DMS79 (cell line): ENCODE results near the gene SLC2A9.

Experiments used
- DNase-seq: peaks from one replicate; lab custom pipeline; 2025; lab: John Stamatoyannopoulos, UW

Gene SLC2A9

DNA sequence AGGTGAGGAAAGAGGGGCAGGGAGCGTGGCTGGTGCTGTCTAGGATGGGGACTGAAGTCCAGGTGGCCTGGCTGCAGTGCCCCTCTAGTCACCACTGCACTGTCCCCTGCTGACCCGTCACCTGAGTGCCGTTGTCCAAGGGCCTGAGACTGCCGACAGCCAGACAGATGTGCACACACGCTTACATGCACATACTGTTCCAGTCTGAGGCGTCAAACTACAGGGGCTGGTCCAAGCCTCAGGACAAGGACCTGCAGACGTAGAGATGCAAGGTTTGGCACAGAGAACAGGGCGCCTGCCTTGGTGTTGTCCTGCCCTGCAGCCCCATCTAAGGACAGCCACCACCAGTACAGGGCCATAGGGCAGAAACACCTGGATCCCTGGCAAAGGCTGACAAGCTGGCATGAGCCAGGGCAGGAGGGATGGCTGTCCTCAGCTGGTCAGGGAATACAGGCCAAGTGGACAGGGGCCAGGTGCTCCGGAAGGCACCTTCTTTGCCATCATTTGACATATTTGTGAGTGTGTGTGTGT, 1.7 kb downstream of the SLC2A9 start:
- no peak for DNase-seq

DNA sequence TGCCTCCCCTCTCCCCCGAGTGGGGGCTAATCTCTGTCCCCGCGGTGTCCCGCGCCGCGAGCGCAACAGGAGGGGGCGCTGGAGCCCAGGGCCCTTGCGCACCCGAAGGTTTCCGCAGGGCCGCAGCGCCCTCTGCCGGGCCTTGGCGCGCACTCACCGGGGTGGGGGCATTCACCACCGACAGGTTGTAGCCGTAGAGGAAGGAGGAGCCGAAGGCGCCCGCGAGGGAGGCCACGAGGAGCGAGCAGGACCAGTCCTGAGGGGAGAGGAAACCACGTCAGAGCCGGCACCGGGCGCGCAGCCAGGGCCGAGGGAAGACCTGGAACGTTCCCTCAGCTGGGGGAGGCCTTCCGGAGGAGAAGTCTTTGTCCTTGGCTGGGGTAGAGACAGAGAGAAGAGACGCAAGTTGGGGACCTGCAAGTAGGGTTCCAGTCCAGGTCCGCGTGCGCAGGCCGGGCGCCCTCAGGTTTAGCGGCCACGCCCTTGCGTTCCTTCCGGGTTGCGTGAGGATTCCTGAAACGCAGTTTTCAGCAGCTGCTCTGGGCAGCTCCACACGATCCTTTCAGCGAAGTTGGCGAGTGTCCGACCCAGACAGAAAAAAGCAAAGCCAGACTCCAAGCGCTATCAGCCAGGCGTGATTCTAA, 2.4 kb downstream of the SLC2A9 start:
- peak; percentile 76 for DNase-seq

DNA sequence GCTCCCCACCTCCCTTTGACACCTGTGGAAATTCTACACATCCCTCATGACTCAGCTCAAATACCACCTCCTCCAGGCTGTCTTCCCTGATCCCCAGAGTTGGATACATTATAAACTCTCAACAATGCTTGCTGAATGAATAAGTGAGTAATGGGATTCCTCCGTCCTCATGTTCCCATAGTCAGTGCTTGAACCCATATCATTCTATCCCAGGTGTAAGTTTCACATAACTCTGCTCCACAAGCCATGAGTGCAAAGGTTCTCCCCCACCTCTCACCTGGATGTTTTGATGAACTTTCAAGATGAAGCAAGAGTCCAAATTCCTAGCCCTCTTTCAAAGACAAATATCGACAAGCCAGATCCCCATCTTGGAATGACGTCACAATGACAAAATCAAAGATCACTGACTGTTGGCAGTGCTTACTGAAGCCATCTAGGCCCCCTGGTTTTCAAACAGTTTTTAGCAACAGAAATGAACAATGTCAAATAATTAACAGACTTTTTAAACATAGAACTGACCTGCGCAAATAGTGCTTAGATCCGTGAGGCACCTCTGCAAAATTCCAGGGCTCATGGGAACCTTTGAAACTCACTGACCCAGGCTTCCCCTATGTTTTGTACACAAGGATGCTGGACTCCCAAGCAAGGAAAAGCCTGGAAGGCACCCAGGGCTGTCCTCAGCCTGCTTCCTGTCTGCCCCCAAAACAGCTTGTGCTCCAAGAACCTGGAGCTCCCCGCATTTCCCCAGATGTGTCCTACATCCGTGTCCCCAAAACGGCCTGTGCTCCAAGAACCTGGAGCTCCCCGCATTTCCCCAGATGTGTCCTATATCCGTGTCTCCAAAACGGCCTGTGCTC, 4.0 kb downstream of the SLC2A9 start:
- DNase-seq = no peak

DNA sequence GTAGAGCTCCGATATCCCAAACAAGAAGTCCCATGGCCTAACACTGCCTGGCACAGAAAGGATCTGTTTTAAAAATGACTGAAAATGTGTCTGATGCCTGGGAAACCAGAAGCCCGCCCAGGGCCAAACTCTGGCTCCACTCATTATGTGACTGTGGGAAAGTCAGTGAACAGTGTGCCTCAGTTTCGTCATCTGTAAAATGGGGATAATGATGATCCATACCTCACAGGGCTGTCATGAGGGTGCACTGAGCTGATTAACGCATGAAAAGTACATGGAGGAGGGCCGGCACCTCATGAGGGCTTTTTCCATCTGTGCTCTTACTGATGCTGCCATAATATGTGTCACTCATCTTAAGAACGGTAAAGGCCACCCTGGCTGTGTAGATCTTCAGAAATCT, 5.1 kb downstream of the SLC2A9 start:
- no peak for DNase-seq

DNA sequence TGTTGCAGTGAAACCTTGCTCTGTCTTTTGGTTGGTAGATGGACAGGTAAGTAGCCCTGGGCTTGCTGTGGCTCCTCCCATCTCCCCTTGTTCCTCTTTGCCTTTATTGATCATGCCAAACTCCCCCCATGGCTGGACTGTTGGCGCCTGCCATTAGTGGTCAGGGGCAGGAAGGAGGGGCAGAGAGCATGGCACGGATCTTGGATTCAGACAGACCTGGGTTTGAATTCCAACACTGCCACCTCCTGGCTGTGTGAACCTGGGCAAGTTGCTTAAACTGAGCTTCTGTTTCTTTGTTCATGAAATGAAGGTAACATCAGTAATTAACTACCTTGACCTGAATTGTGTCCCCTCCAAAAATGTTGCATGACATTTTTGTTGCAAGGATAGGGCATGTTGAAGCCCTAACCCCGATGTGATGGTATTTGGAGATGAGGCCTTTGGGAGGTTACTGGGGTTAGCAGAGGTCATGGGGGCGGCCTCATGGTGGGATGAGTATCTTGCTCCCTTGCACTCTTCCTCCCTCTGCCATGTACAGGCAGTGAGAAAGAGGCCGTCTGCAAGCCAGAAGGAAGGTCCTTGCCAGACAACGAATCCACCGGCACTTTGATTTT, 6.0 kb downstream of the SLC2A9 start:
- DNase-seq = no peak

DNA sequence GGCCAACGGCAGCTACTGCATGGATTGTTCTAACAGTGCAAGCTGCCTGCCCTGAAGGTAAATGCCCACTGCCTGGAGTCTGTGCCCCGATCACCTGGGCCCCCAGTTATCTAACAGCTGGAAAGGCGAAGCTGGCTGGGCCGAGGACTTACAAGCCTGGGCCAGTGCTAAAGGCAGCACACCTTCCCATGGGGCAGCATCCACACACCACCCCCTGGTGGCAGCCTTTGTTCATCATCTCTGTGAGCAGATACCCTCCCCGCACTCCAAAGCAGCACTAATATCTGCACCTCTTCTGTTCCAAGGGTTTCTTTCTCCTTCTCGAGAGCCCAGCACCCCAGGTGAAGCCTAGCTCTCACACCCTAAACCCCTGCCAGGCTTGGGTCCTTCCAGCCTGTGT, 7.6 kb downstream of the SLC2A9 start:
- no peak for DNase-seq

DNA sequence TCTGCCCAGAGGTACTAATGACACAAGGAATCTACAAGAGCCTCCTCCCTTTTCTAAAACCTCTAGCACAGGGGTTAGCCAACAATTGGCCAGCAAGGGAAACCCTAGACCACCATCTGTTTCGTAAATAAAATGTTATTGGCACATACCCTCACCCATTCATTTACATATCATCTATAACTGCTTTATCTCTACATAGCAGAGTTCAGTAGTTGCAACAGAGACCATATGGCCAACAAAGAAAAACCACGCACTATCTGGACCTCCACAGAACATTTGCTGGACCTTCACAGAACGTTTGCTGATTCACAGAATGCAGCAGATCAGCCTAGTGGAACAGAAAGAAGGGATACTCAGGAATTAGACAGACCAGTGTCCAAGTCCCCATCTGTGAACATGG, 9.4 kb downstream of the SLC2A9 start:
- no peak for DNase-seq

DNA sequence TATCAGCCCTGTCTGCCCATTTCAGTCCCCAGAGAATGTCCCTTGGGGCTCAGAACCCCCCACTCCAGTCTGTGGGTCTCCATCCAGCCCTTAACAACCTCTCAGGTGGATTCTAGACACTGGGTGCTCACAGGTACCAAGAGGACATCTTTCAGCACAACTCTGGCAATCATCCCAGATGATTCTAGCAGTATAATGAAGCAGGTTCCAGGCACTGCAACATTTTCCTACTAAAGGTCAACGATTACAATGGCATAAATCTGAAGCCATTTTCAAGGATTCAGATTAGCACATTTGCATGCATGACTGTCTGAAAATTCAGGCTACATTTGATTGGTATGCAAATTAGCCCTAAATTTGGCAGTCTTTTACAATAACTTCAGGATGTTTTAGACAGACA, 10.0 kb downstream of the SLC2A9 start:
- no peak for DNase-seq

DNA sequence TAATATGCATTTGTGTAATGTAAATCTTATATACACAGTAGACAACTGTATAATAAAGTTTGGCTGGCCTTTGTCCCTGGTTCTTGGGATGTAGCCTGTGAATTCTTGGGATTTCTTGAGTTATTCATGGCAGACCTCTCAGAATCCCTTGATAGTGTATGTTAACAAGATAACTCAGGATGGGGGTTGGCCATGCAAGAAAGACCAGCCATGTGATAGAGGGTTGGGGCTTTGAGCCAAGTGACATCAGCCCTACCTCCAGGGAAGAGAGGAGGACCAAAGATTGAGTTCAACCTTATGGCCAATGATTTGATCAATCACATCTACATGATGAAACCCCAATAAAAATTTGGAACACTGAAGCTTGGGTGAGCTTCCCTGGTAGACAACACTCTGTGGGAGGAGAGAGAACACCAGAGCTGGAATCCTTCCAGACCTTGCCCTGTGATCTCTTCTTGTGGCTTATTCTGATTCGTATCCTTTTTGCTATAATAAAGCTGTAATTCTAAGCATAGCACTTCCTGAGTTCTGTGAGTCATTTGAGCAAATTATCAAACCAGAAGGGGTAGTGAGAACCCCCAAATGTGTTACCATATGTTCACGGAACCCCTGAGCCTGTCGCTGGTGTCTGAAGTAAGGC, 11.3 kb downstream of the SLC2A9 start:
- no peak for DNase-seq

DNA sequence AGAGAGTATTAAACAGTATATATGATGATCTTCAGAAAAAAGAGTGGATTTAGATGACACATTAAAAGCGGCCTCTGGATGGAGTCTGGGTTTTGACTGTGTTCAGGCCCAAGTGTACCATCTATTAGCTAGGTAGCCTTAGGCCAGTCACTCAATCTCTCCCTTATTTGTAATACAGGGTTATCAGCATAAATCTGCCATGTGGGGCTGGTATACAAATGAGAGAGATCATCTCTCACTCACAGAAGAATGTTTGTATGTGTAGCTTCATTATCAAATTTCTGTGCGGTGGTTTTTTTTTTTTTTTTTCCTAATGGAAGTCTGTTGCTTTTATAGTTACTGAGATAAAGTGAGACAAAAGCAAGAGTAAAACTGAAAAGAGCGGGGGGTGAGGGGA, 12.7 kb downstream of the SLC2A9 start:
- DNase-seq = no peak

DNA sequence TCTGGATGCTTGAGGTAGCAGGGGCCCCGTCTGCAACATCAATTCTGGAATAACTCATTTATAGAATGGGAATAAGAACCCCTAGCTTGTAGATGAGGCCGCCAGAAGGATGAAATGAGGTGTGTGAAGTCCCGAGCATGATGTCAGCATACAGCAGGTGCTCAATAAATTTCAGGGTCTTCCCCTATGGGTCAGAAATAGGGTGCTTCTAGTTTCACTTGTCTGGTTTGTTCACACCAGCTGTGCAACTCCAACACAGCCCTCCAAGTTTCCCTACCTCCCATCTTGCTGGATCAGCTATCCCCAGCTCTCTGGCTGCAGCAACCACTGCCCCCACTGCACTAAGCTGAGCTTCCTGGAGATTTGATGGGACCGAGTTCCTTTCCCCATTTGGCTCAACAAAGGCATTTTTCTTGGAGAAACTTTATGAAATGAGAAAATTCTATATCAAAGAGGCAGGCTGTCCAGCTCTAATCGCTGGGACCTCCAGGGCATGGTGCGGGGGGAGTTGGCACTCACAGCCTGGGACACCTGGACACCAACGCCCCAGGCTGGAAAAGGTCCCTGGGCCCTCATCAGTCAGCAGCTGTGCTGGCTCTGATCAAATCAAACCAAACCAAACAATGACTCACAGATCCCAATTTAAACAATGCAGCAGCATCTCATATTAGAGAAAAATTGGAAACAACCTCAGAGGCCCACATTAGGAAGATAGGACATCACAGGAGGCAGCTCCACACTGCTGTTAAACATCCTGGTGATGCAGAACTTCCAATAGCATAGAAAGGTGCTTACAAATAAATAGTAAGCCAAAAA, 13.3 kb downstream of the SLC2A9 start:
- DNase-seq = no peak

DNA sequence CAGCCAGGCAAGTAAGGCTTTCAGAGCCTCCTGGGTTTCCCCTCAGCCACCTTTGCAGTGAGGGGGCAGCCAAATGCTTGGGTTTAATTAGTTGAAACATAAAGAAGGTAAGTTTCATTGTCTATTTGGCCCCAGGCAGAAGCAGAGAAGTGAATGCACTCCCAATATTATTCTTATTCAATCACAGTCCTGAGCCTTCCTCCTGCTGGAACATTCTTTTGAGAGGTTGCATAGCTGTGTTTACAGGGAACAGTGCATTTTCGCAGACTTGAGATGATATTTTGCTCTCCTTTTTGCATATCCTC, 13.9 kb downstream of the SLC2A9 start:
- DNase-seq = no peak

DNA sequence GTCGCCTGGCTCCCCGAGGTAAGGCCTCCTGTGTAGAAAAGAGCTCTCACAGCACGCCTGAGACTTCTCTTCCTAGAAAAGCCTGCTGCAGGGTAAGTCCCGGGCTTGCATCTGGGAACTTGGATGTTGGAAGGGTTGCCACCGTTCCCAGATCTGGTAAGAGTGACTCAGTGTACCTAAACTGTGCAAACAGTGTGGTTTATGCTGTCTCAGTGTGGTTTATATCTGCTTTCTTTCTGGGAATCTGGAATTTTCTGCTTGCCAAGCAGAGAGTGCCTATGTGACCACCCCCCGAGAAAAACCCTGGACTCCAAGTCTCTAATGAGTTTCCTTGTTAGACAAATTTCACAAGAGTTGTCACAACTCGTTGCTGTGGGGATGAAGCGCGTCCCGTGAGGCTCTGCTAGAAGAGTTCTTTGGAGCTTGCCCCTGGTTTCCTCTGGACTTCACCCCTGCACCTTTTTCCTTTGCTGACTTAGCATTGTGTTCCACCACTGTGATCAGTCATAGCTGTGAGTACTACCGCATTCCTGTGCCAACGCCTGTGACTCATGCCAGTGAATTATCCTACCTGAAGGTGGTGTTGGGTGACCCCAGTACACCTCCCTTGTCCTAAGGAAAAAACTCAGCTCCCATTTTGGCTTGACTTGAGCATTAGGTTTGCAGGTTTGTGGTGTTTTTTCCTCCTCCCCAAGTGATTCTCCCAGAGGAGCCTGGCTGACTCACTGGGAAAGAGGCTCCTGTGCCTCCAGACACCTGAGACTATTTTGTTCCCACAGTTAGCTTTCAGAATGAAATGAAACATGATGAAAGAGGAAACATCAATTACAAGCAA, 14.5 kb downstream of the SLC2A9 start:
- DNase-seq = no peak

DNA sequence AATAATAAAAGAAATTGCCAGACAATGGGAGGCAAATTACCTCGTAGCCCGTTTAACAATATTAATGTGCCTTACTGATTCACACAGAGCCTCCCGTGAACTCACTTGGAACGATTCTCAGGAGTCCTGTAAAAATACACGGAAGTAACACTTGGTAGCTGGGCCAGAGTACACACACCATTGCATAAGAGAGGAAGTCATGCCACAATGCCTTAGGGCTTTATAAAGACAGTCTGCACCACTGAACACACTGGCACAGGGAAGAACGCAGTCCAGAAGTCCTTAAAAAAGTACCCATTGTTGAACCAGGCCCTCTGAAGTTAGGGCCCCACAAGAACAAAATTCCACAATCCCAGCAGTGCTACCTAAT, 15.1 kb downstream of the SLC2A9 start:
- peak; percentile 57 for DNase-seq

DNA sequence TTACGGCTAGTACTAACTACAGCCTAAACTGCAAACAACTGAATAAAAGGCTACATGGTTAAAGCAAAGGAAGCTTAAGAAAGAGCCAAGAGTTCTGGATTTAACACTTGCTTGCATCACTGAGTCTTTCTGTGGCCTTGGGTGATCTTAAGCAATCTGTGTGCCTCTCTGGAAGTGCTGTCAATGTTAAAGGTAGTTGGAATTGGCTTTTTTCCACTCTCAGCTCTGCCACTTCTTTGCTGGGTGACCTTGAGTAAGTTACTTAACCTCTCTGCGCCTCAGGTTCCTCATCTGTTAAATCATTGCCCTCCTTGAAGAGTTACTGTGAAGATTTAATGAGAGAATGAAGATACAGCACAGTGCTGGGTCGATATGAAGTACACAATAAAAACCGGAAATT, 15.7 kb downstream of the SLC2A9 start:
- DNase-seq = no peak

DNA sequence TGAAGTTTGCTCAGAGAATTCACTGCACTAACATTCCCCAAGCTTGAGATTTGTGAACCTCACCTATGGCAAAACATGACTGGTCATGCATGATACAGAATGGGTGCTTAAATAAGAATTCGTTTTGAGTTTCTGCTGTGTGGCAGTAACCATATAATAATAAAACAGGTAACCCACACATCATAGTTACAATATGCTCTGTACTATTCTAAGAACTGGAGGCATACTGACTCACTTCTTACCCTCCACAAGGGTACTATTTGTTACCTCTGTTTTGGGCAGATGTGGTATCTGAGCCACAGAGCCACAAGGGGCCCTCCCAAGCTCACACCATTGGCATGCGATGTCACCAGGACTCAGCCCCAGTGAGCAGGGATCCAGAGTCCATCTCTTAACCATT, 17.6 kb downstream of the SLC2A9 start:
- DNase-seq = no peak

DNA sequence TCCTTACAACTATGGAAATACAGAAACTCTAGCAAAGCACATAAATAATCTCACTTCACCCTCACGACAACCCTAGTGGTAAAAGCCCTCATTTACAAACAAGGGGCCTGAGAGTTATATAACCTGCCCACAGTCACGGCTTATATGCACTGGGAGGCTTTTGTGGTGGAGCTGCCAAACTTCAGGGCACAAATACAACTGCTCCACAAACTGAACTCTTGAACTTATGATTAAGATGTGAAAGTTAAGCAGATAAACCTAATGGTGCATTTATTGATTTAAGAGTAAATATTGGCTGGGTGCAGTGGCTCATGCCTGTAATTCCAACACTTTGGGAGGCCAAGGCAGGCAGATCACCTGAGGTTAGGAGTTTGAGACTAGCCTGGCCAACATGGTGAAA, 19.0 kb downstream of the SLC2A9 start:
- DNase-seq = no peak

DNA sequence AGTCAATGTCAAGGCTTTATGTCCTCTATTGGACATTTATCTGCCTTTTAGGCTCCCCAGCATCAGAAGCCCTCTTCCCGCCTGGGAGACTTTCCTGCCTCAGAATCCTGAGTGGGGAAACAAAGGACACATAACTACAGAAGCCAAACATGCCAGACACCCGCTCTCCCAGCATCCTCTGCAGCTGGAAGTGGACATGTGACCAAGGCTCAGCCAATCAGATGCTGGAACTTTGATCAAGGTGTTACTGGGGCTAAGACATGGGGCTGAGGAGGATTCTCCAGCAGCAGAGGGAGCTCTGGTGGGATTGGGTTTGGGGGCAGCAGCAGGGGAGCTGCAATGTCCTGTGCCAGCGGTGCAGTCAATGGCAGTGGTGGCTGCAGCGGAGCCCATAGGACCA, 19.5 kb downstream of the SLC2A9 start:
- no peak for DNase-seq

DNA sequence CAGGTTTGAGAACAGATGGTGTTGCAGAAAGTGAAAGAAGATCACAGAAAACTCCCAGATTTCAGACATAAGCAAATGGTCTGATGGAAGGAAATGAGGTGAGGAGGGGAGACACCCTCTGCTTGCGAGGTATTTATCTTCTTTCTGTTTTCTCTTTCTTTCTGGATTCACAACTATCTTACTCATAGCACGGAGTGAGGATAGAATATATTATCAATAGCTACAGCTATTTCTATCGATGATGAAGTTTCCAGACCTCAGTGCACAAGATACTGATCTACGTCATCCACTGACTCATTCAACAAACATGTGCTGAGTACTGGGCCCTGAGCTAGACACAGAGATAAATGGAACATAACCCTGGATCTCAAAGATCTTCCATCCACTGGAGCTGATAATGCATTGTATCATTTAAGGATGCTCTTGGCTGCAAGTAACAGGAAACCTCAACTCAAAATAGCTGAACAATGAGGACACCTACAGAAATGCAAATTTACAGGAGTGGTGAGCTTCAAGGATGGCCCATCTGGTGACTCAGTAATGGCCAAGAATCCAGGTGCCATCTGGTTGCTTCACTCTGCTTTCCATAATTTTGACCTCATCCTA, 21.2 kb downstream of the SLC2A9 start:
- no peak for DNase-seq

DNA sequence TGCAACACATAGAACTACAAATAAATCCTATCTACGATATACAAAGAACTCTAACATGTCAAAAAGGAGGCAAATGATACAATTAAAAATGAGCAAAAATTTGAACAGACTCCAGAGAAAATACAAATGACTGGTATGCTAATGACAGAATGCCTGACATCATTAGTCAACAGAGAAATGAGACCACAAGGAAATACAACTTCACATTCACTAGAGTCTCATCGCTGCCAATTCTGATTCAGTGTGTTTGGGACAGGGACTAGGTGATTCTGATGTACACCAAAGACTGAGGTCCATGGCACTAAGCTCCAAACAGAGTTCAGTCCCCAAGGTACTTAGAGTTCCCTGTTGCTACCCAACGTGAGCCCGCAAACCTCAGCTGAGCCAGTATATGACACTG, 23.4 kb downstream of the SLC2A9 start:
- no peak for DNase-seq
